HS-27A (cell line): ENCODE measurements around the gene COPS3.
A peak's percentile ranks its signal among the peaks of the same experiment; 100 is the strongest.

ENCODE experiments used
- DNase-seq: peaks from one replicate; pipeline ENCODE4 v3.0.0-alpha.2; 2012; ENCODE audit warnings: low read depth, missing footprints

Gene COPS3

DNA sequence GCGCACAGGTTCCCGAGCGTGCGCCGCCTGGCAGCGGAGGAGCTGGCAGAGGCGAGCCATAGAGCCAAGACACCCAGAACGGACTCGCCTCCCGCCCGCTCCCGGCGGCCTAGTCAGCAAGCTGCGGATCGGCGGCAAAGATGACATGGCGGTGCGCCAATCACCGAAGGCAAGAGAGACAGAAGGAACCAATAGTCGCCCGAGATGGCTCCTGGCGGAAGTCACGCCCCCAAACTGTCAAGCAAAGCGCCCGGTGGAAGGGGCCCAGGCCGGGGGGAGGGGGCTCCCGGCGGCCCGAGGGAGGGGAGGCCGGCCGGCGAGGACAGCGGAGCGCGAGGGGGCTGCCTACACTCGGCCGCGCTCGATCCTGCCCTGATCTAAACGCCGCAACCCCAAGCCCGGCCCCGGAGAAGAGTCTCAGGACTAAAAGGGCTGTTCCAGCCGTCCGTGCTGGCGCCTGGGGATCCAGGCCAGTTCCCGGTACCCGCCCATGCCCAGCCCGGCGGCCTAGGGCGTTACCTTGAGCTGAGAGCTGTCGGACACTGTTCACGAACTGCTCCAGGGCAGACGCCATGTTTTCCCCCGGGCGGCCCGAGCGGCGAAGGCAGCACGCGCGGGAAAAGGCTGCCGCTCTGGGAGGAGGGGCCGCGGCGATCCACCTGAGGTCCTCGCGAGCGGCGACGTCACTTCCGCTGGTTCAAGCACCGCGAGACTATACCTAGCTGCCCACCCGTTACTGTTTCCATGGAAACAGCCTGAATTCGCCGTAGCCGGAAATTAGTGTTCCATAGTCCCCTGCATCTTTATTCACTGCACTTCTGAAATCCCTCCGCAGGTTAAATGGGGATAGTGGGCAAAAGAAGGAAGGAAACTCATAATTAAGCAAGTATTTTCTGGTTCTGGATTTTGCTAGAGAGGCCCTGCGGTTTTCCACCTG, at the start of gene COPS3:
COPS3 (minus strand) TSS at position 634 of the 937 bp plus-strand sequence; CDS start at position 574, 60 bp downstream.
- DNase-seq = peak; percentile 97

DNA sequence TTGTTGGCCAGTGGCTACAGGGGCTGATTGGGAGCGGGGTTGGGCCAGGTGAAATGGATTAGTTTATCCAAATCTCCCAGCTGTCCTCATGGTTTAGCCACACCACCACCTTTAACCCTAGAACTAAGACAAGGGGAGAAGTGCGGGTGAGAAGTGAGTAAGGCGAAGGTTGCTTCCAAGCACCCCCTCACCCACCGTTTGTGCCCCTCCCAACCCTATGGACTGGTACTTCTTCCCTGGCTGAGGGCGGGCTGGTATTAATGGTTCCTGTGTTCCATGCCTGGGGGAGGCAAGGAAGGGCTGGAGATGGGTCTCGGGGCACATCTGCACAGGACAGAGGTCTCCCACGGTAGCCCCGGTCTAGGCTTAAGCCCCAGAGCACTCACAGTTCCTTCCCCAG, 47.2 kb upstream of the COPS3 start:
- no peak for DNase-seq

DNA sequence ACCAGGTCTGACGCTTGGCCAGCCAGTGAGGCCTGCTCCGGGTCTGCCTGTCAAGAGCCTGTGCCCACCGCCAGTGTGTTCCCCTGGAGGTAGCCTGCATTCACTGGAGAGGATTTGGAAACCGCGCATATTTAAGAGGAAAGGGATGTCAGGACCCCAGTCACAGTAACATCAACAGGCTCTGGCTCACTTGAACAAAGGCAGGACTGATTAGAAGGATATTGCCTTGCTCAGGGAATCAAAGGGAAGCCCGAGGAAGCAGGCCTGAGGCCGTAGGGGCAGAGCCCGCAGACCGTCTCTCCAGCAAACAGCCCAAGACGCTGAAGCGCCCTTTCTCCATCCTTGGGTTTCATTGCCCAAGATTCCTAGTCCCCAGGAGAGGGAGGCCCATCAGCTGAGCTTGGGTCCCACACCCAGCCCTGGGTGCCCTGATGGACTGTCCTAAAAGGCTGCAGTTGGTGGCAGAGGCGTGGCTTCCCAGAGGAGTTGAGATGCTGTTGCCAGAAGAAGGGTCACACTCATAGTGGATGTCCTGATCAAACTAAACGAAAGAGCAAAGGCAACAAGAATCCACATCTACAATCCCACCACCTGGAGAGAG, 45.3 kb upstream of the COPS3 start:
- DNase-seq = no peak

DNA sequence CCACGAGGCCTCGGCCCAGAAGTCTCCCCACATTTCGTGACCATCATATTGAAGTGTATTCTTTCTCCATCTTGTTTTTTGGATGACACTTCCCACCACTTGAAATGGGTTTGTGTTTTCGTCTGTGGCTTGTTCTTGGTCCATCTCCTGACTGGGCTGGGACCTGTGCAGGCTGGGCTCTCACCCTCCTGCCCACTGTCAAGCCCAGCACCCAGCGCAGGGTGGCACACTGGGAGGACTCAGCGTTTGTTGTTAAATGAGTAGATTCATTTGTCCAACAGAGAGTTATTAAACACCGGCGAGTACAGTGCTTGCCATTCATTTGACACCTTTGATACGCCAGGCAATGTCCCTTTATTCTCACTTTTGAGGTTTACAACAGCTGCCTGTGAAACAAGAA, 44.8 kb upstream of the COPS3 start:
- DNase-seq = no peak

DNA sequence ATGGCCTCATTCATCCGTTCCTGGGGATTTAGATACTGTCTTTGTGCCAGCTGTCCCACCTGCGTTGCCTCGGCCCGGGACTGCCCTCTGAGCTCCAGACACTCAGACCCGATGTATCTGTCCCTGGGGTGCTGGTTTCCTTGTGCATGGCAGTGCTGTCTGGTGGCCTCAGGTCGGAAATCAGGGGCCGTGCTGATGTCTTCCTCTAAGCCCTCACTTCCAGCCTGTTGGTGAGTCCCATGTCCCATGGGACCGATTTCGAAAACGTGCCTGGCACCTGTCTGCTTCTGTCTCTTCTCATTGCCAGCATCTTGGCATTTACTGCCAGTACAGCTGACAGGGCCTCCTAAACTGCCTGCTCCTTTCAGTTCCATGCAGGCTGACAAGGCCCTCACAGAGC, 44.2 kb upstream of the COPS3 start:
- DNase-seq = no peak

DNA sequence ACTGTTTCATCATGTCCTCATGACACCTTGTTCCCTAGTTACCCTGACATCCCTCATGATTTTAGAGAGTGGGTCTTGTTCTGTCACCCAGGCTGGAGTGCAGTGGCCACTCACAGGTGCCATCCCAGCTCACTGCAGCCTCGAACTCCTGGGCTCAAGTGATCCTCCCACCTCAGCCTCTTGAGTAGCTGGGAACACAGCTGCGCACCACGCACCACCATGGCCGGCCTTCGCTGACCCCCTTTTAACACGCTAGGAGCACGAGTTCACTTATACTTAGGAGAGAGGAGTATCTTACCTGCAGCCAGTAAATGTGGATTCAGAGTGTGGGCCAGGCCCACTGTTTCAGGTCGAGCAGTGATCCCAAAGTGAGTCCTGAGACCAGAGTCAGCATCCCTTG, 43.6 kb upstream of the COPS3 start:
- no peak for DNase-seq

DNA sequence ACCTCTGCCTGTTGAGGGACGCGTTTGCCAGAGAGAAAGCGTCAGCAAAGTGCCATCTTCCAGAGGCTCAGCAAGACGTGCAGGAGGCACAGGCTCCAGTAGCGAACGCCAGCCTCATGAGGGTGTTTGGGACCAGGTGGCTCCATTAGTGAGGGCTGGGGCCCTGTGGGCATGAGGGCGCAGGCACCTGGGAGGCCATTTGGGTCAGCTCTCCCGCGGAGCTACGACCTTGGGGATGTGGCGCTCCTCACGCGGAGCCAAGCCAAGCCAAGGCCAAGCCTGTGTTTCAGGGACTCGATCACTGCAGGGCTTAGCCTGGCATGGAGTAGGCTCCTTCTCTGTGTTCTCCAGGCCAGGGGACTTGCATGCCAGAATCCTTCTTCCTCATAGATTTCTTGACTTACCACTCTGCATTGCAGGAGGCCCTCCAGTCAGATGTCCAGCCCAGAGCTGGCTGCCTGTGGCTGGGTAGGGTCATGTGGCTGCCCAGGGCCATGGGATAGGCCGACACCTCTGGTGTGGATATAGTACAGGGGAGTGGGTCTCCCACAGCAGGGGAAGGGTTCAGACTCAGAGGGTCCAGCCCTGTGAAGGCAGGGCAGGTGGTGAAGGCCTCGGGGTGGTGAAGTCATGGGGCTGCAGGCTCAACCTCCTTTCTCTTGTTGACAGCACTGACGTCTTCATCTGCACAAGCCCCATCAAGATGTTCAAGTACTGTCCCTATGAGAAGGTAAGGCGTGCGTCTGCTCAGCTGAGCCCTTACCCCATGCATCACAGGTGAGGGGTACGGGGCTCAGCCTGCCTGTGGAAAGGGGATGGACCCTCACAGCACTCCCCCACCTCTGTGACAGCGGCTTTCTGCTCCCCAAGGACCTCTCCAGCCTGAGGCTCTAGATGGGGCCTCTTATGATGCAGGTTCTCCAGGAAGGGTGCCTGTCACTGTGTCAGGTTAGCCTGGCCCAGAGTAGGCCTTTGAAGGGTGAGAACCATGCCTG, 41.8 kb upstream of the COPS3 start:
- no peak for DNase-seq

DNA sequence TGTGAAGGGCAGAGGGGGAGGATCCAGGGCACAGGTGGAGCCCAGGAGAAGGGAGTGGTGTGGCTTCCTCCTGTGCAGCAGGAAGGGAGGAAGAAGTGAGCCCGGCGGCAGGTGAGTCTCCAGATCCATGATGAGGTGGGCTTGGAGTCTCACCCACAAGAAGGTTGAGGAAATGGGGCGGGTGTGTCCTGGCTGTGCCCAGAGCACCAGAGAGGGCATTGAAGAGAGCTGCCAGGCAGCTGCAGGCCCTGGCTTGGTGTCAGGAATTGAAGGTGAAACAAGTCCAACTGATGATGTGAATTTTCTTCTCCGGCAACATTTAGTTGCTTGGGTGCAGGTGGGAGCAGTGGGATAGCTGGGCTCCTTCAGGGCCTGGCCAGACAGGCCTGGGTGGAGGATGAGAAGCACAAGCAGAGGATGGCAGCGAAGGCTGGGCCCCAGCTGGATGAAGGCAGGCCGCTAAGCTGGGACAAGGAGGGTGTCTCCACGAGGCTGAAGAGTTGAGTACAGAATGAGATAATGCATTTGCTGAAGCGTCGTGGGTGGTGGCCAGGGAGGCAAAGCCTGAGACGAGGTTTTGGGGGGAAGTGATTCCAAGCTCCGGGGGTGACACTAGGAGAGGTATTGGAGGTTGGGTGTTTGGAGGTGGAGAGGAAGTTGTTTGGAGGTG, 40.4 kb upstream of the COPS3 start:
- no peak for DNase-seq

DNA sequence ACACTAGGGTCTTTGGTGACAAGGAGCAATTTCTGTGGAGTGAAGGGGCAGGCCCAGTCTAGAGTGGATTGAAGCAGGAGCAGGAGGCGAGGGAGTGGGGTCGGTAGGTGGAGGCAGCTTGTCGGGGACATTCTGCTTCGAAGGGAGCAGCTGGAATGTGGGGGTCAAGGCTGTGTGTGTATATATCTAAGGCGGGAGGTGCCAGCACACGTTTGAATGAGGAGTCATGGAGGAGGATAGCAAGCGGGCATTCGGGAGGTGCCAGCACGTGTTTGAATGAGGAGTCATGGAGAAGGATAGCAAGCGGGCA, 39.8 kb upstream of the COPS3 start:
- no peak for DNase-seq

DNA sequence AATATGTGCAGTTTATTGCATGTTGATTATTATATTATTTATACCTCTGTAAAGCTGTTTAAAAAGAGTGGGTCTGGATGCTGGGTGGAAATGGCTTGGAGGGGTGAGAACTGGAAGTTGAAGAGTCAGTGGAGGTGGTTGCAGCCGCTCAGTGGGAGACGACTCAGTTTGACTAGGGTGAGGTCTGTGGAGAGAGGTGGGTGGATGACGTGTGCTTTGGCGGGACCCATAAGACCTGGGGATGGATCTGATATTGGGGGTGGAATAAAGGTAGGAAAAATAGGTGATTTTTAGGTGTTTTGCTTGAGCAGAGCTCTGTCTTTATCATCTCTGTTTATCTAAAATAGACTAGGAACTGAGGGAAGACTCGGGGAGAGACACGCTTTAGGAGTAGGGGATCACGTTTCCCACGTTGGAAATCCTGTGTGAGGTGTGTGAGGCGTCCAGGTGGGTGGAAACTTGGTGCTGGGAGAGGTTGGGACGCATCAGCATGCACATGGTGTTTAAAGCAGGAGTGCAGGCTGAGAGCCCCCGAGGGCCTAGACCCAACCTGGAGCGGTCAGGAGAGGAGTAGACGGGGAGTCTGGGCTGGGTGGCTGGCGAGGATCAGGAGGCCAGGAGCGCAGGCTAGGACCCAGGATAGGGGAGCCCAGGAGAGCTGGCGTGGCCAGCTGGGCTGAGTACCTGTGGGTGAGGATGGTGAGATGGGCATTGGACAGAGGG, 39.3 kb upstream of the COPS3 start:
- no peak for DNase-seq

DNA sequence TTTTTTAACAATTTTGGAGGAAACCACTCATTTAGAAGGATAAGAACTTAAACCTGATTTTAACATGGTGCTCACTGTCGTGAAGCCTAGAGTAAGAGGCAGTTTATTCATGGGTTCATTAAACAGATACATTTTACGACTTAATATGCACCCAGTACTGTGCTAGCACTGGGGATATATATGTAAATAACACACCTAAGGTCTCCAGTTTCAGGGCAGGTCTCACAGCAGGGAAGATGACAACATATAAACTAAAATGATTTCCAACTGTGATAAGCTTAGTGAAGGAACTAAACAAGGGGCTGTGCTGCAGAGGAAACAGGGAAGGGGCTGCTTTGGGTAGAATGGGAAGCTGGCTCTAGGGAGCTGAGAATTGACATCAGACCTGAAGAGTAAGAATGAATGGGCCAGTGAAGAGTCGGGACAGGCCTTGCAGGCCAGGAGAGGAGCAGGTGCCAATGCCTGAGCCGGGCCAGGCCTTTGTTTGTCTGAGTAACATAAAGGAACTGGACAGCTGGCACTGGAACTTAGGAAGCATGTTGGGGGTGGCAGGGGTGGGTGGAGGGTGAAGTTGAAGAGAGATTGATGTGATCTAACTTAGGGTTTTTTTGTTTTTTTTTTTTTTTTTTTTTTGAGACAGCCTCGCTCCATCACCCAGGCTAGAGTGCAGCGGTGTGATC, 34.2 kb upstream of the COPS3 start:
- DNase-seq = no peak

DNA sequence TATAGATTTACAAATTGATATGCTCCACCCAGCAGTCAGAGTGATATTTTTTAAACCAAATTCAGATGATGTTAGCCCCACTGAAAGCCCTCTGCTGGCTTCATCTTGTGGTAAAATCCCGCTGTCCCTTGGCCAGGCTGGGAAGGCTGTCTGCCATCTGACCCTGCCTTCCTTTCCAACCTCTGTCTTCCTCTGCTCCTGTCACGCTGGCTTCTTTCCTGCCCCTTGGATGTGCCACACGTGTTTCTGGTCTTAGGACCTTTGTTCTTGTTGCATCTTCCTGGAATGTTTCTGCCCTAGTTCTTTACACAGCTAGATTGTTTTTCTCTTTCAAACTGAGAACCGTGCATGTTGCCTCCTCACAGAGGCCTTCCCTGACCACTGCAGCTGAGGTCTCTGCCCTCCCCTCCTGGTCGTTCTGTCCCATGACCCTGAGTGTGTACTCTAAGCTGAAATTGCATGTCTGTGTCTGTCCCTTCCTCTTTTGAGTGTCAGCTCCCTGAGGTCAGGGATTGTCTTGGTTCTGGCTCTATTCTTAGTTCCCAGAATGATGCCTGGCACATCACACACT, 33.5 kb upstream of the COPS3 start:
- no peak for DNase-seq

DNA sequence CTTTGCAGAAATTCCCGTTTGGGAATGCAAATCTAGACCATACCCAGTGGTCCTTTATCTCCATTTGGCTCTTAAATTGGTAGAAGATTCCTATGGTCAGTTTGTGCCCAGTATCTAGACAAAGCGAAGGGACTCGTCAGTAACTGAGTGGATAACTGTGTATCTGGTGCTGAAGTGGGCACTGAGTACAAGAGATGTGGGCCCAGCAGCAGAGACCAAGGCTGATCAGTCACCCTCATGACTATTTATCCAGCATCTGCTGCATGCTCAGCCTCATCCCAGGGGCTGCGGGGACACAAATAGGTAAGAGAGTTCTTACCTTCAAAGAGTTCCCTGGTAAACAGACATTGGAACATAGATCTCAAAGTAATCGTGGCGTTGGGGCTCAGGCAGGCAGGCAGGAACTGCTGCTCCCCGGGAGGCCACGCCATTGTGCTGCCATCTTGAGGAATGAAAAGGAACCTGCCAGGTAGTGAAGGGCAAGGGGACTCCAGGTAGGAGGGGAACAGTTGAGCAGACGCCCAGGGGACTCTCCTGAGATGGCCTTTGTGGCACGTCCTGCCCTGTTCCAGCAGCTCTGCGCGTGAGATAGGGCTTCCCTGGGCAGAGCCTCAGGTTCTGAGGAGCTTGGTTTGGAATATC, 32.4 kb upstream of the COPS3 start:
- no peak for DNase-seq

DNA sequence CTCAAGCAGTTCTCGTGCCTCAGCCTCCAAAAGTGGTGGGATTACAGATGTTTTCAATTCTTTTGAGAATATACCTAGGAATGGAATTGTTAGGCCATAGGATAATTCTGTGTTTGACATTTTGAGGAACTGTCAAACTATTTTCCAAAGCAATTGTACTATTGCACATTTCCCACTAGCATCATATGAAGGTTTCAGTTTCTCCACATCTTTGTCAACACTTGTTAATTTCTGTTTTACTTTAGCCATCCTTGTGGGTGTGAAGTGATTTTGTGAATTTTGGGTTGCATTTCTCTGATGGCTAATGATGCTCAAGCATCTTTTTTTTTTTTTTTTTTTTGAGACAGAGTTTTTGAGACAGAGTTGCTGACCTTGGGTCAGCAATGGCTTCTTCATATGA, 28.3 kb upstream of the COPS3 start:
- DNase-seq = no peak

DNA sequence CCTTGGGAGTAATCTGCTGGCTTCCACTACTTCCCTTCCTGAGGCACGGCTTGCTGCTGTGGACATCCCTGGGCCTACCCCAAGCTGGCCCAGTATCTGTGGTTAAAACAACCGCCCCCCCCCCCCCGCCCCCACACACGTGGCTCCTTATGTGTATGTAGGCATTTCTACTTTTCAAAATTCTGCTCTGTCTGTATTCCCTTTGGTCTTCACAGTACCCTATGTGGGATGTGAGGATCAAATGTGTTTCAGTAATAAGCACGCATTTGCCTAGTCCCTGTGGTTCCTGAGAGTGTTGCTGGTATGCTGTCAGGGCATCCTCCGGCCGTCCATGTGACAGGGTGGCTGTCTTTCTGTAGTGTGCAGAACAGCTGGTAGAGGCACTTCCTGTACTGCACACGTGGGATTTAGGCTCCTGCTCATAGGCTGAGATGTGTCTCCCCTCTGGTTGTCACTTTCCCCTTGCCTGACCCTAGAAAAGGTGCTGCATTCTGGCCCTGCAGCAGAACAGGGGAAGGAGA, 24.3 kb upstream of the COPS3 start:
- DNase-seq = no peak

DNA sequence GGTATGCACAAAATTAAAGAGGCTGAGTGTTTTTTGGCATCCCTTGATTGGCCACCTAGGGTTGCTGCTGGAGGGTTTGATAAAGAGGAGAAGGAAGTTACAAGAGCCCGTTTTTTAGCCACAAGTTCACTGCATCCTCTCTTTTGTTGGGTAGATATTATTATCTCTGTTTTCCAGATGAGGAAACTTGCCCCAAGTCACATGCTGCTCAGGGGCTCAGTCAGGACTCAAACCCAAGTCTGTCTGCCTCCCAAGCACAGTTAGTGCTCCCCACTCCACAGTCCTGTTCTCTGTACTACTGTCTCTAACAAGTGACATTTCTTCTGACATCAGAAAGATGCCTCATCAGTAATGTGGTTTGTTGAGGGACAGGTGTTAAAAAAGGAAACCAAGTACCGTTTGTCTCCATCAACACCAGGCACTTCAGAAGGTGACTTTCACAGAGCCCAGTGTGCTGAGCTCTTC, 23.5 kb upstream of the COPS3 start:
- DNase-seq = no peak

DNA sequence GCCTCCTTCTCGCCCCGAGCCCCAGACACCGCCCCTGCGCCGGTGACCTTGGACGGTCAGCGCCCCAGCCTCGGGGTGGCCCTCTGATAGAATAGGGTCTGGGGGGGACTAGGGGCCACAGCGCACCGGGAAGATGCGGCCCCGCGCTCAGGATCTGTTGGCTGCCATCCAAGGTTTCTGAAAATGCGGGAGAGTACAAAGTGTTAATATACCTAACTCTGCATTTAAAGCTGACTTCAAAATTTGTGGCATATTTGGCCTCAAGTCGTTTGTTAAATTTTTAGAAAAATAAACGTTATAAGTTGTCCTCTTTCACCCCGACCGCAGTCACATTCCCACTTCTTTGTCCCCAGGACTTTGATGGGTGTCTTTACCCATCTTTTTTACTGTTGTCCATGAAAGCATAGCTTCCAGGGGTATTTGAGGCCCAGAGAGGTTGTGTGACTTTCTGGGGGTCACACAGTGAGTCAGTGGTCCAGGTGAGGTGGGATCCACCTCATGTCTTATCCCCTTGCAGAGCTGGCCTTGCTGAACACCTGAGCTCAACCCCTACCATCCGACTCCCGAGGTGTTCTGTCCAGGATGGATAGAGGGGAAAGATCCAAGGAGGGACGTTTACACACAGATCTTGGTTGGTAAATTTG, 22.9 kb upstream of the COPS3 start:
- DNase-seq = no peak

DNA sequence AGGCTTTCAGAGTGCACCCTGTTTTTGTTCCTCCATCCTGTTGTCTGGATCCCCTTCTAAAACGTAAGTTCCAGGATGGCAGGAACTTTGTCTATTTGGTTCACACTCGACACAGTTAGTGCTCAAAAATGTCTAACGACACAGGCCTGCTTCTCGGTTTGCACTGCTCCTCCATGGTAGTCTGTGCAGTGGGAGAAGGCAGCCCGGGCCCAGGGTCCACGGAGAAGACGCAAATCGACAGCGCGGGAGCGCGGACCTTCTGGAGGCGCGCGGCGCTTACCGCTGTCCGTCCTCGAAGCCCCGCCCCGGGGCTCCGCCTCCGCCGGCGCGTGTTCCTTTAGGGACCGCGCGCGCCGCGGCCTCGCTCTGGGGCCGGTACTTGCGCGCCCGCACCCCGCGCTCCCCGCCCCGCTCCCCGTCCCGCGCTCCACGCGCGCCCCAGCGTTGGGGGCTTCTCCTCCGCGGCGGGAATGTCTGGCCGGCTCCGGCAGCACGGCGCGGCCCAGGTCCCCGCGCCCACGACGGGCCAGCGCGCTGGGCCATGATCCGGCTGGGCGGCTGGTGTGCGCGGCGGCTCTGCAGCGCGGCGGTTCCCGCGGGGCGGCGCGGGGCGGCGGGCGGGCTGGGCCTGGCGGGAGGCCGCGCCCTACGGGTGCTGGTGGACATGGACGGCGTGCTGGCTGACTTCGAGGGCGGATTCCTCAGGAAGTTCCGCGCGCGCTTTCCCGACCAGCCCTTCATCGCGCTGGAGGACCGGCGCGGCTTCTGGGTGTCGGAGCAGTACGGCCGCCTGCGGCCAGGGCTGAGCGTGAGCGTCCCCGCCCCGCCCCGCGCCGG, 22.2 kb upstream of the COPS3 start, which contains the start of gene NT5M:
NT5M (plus strand) TSS at position 364 of the 837 bp plus-strand sequence; CDS start at position 542, 178 bp downstream.
- DNase-seq = peak; percentile 59
